ENCODE data around the gene USP4.
"Not testable (repeated sequence)": the region's sequence is repeated elsewhere in the genome, so short reads cannot be mapped to it uniquely, and the experiment has no call there.

USP4 gene

DNA sequence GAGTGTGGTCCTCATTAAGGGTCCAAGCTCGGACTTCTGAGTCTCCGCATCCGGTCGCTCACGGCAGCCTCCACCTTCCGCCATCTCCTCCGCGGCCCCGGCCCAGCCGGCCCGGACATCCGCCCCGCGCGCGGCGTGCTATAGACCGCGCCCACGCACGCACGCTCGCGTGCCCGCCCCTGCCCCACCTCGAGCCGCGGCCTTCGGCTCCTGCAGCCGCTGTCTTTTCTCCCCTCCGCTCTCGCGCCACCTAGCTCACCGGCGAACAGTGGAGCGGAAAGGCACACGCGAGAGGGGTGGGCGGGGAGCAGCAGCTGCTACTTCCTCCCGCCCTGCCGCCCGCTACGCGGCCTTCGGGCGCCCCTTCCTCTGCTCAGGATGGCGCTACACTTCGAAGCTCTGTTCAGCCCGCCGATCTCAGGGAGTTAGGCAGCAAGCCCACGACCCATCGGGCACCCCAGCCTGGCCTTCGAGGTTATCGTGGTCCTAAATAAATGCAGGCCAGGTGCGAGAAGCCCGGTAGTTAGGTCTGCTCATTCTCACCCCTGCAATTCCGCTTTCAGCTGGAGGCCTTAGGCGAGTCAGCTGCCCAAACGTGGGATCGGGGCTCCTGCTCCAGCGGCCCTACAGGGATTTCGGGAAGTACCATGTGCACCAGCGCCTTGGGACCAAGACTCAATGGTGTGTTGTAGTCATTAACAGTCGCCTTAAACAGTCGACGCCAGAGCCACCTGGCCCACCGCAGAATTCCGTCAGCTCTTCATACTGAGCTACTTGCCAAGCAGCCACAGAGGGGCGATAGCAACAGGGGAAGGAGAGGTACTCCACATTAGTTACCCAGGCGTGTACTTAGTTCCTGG lies at the start of gene USP4:
TSS of gene USP4 (minus strand) at position 113 of the 860 bp plus-strand sequence. CDS start at position 84, 29 bp downstream.
- peak; percentile 96 for DNase-seq

- DNase-seq: no peak
These were observed 49.4 kb upstream of the USP4 start for GRCh38 chr3:49389297-49389696.

DNA sequence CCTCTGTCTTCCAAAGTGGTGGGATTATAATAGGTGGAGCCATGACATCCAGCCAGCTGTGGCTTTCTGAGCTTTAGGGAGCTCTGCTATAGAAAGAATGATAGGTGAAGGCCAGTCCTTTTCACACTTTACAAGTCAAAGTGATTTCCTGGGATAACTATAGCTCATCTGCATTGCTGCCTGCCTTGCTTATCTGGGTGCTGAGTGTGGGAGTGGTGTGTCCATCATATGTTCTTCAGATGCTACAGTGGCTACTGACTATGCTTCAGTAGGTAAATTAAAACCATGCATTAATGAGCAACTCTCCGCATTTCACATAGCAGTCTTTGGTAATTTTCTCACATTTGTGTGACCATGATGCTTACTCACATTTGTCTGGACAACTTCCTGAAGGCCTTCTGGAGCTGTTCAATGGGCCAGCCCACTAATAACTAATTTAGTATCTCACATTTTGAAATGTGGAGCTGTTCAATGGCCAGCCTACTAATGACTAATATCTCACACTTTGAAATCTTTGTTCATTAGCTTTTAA lies 48.5 kb upstream of the USP4 start:
- no peak for DNase-seq

DNA sequence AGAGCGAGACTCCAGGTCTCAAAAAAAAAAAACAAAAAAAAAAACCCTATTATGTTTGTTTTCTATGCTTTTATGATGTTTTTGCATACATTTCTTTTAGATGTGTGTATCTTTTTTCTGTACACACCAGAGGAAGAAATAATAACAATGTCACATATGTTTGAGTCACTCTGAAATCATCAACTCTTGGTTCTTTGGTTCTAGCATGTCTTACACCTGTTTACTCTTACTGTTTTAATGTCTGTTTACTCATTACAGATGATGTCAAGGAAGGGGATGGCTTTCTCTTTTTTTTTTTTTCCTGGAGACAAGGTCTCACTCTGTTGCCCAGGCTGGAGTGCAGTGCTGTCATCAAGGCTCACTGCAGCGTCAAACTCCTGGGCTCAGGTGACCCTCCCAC lies 47.9 kb upstream of the USP4 start:
- DNase-seq: no peak

GRCh38 chr3:49386056-49386756 lies 46.4 kb upstream of the USP4 start:
- DNase-seq: no peak

DNA sequence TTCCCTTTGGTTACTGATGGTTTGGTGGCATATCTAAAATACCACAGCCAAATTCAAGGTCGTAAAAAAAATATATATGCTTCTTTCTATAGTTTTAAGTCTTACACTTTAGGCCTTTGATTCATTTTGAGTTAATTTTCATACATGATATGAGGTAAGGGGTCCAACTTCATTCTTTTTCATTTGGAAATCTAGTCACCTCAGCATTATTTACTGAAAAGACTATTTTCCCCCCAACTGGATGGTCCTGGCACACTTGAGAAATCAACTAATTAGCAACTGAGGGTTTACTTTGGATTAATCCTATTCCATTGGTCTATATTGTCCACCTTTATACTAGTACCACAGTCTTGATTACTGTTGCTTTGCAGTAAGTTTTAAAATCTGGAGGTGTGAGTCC lies 45.8 kb upstream of the USP4 start:
- DNase-seq: no peak

- DNase-seq: no peak
These were observed 43.5 kb upstream of the USP4 start for GRCh38 chr3:49383387-49383786.

DNA sequence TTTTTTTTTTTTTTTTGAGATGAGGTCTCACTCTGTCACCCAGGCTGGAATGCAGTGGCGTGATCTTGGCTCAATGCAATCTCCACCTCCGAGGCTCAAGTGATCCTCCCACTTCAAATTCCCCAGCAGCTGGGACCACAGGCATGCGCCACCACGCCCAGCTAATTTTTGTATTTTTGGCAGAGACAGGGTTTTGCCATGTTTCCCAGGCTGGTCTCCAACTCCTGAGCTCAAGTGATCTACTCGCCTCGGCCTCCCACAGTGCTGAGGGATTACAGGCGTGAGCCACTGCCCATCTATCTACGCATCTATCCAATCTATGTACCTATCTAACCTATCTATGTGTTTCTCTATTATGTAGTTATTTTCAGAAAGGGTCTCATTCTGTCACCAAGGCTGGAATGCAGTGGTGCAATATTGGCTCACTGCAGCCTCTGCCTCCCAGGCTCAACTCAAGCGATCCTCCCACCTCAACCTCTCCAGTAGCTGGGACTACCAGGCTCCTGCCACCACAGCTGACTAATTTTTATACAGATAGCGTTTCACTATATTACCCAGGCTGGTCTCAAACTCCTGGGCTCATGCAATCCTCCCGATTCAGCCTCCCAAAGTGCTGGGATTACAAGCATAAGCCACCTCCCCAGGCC lies 38.5 kb upstream of the USP4 start:
- DNase-seq: no peak

GRCh38 chr3:49377483-49377882 lies 37.6 kb upstream of the USP4 start:
- DNase-seq: peak; percentile 71

GRCh38 chr3:49371946-49372345 lies 32.1 kb upstream of the USP4 start:
- DNase-seq: no peak

GRCh38 chr3:49370585-49371290 lies 30.9 kb upstream of the USP4 start:
- no peak for DNase-seq

- DNase-seq: no peak
These were observed 22.7 kb upstream of the USP4 start for GRCh38 chr3:49362561-49362960.

GRCh38 chr3:49359623-49360022 lies 19.8 kb upstream of the USP4 start:
- DNase-seq: no peak

- DNase-seq: no peak
These were observed 19.0 kb upstream of the USP4 start for GRCh38 chr3:49358884-49359225.

DNA sequence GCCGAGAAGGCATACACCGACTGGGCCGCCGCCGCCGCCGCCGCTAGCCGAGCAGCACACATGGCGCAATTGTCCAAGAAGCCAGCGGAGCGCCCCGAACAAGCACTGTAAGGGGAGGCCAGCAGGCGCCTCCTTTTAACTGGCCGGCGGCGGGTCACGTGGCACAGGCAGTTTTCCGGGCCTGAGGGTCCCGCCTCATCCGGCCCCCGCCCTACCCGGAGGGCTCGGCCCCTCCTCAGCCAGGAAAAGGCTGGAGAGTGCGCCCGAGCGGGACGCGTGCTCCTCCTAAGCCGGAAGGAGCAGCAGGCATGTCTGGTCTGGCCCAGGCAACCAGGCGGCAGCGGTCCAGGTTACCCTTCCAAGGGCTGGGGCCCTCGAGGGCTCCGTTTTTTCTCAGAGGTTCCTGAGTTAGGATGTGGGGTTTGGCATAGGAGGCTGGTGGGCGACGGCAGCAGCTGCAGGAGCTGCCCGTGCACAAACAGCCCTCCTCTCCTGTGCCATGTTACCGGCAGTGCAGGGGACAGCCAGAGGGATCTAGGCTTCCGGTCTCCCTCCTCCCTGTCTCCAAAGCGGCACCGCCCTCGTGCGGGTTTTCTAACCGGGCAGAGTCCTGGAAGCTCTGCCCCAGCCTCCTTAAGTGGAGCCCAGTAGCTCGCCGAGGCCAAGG lies 18.5 kb upstream of the USP4 start, which contains the start of gene GPX1:
TSS of gene GPX1 (minus strand) at position 137 of the 667 bp plus-strand sequence. CDS start at position 62, 75 bp downstream.
- peak; percentile 93 for DNase-seq

DNA sequence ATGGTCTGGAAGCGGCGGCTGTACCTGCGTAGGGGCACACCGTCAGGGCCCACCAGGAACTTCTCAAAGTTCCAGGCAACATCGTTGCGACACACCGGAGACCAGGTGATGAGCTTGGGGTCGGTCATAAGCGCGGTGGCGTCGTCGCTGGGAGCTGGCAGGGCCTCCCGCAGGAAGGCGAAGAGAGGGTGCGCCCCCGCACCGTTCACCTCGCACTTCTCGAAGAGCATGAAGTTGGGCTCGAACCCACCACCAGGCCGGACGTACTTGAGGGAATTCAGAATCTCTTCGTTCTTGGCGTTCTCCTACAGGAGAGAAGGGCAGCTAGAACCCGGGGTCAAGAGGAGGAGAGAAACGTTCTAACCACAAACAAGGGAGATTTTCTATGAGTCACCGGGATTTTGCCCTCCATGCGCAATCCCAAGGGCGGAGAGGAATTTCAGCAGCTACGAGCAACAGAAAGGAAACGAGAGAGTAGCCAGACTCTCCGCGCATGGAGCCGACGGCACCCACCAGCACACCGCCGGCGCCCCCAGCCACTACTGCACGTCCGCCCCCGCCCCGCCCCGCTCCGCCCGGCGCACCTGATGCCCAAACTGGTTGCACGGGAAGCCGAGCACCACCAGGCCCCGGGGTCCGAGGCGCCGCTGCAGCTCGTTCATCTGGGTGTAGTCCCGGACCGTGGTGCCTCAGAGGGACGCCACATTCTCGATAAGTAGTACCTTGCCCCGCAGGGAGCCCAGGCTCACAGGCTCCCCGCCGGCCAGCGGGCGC lies 17.8 kb upstream of the USP4 start:
- DNase-seq: peak; percentile 81

DNA sequence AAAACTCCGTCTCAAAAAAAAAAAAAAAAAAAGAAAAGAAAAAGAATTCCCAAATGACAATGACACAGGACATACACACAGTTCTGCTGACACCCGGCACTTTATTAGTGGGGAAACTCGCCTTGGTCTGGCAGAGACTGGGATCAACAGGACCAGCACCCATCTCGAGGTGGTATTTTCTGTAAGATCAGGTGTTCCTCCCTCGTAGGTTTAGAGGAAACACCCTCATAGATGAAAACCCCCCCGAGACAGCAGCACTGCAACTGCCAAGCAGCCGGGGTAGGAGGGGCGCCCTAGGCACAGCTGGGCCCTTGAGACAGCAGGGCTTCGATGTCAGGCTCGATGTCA lies 17.2 kb upstream of the USP4 start:
- not testable (repeated sequence) for DNase-seq

DNA sequence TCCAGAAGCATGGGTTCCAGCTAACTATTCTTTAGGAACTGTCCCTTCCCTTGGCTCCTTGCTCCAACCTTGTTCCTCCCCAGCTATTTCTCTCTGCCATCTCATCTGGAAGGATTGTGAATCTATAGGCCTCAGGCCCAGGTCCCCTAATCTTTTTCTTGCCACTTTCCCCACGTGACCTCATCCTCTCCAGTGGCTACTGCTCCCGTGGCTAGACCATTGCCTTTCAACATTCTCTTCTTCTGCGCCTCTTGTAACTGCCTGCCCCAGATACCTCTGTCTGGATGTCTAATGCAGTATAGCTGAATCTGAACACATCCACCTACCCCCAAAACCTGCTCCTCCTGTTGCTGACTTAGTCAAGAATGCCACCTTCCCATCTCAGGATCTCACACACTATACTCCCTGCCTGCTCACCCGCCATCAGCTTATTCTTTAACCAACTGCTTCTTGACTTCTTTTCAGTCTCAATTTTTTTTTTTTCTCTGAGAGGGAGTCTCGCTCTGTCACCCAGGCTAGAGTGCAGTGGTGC lies 13.1 kb upstream of the USP4 start:
- DNase-seq: no peak

- DNase-seq: no peak
These were observed 12.4 kb upstream of the USP4 start for GRCh38 chr3:49352281-49352680.

DNA sequence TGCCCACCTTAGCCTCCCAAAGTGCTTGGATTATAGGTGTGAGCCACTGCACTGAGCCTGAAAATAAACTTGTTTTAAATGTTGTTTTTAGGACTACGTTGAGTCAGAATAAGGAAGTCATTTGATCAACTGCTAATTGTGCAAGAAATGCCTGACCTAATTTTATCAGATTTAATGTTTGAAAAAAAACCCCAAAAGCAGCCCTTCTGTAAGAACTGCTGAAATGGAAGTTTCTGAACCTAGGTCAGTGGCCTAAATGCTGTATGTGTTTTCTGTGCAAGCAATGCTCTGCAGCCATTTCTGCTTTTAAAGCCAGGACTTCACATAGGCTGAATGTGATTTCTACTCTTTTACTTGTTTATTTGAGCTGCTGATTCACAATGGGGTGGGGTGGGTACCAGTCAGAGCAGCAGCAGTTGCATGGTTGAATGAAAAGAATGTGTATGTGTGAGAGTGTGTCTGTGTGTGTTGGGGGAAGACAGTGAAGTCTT lies 11.7 kb upstream of the USP4 start:
- DNase-seq: no peak

Data from activated CD8-positive, alpha-beta memory T cell treated with anti-CD3 and anti-CD28 coated beads, Interleukin-2, amount 50 U/mL, for 48 hours (primary cell).